Lower leg skin (tissue), 3 donors: ENCODE measurements around the gene VDR.

Source experiments
- CTCF ChIP-seq, 3 donors: fragments of 450-650 bp; IDR thresholded peaks; one replicate each; pipeline ENCODE4 v1.5.1; 2016; ENCODE audit warnings: antibody characterized with exemption in 3 of 3, mild to moderate bottlenecking in 3 of 3, moderate library complexity in 2 of 3
- POLR2A ChIP-seq, 2 donors: fragments of 450-650 bp; IDR thresholded peaks; one replicate each; pipeline ENCODE4 v1.6.1; 2016 to 2017; ENCODE audit warnings: antibody characterized with exemption in 2 of 2, mild to moderate bottlenecking in 1 of 2, moderate library complexity in 1 of 2

GRCh38 chr12:47825173-47825639 is 79.6 kb downstream of the VDR start:
- TF ChIP-seq CTCF (IDR thresholded peaks at IDR 0.05) (no peak), POLR2A (IDR thresholded peaks at IDR 0.05) (no peak)
